Activated CD4-positive, alpha-beta memory T cell treated with anti-CD3 and anti-CD28 coated beads for 36 hours (primary cell): ENCODE results near the gene FREM1. TPM values are rescaled to one million over a fixed set of nuclear protein-coding genes. Genes with fewer than 3 reads are reported as not detected.

Experiments
- CTCF ChIA-PET: fragments of 350-600 bp; sonication (Branson Sonifier 250); formaldehyde crosslinking; loops from one replicate; lab custom pipeline; 2021; ENCODE audit warnings: antibody characterized with exemption, inconsistent platforms; lab: Charles Lee
- POLR2A ChIA-PET: fragments of 350-600 bp; sonication (Branson Sonifier 250); formaldehyde crosslinking; loops from one replicate; lab custom pipeline; 2021; ENCODE audit warnings: antibody characterized with exemption; lab: Charles Lee
- DNase-seq: peaks from one replicate; pipeline ENCODE4 v3.0.0-alpha.2; 2020
- H3K27ac Mint-ChIP-seq: one replicate; pipeline ENCODE4 v1.8.0; 2021; ENCODE audit warnings: mixed read lengths
- H3K27me3 Mint-ChIP-seq: one replicate; pipeline ENCODE4 v1.8.0; 2021; ENCODE audit warnings: mixed read lengths
- H3K36me3 Mint-ChIP-seq: one replicate; pipeline ENCODE4 v1.8.0; 2021; ENCODE audit warnings: mixed read lengths
- H3K4me1 Mint-ChIP-seq: one replicate; pipeline ENCODE4 v1.8.0; 2021; ENCODE audit warnings: low read depth, mixed read lengths
- H3K4me3 Mint-ChIP-seq: one replicate; pipeline ENCODE4 v1.8.0; 2021; ENCODE audit warnings: mild to moderate bottlenecking, mixed read lengths
- H3K9me3 Mint-ChIP-seq: one replicate; pipeline ENCODE4 v1.8.0; 2021; ENCODE audit warnings: mixed read lengths
- intact Hi-C: fragments of 100-400 bp; cut with micrococcal nuclease; formaldehyde crosslinking; loops from one replicate; pipeline ENCODE4 v1.15.1; 2023
- total RNA-seq, 2 experiments: library from RNA; stranded (reverse); gene quantifications; one replicate each; pipeline ENCODE4 v1.2.3, GENCODE V29; 2021

Gene FREM1
- total RNA-seq, 2 experiments from 2014 or later = not detected

- POLR2A ChIA-PET = no interaction called here
- Mint-ChIP-seq H3K27ac (no peak overlapping the region), H3K36me3 (no peaks in the 10 kb centered on the region), H3K27me3 (no peaks in the 10 kb centered on the region), H3K9me3 (no peaks in the 10 kb centered on the region), H3K4me3 (no peak overlapping the region), H3K4me1 (no peaks in the 10 kb centered on the region)
- CTCF ChIA-PET = no interaction called here
- intact Hi-C loops = no loop called here
- no peak for DNase-seq
Observed at GRCh38 chr9:14907696-14908095, 2.5 kb downstream of the FREM1 start.

DNA sequence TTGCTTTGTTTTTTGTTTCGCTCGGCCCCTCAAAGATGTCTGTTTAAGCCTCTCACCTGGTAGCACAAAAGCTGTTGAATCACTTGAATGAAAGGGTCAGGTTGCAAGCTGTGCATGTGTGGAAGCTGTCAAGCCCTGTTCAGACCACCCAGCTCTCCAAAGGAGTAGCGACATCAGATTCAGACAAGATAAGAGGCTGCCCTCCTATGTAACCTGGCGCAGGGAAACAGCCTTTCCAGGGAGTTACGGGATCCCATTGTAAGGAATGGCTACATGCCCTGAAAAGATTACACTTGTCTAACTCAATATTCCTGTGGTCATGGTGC is 2.9 kb downstream of the FREM1 start:
- Mint-ChIP-seq H3K27me3 (no peaks in the 10 kb centered on the region), H3K4me3 (no peak overlapping the region), H3K27ac (no peak overlapping the region), H3K4me1 (no peaks in the 10 kb centered on the region), H3K36me3 (no peaks in the 10 kb centered on the region), H3K9me3 (no peaks in the 10 kb centered on the region)
- ChIA-PET CTCF (no interaction called here), POLR2A (no interaction called here)
- DNase-seq = no peak
- intact Hi-C loops = no loop called here

DNA sequence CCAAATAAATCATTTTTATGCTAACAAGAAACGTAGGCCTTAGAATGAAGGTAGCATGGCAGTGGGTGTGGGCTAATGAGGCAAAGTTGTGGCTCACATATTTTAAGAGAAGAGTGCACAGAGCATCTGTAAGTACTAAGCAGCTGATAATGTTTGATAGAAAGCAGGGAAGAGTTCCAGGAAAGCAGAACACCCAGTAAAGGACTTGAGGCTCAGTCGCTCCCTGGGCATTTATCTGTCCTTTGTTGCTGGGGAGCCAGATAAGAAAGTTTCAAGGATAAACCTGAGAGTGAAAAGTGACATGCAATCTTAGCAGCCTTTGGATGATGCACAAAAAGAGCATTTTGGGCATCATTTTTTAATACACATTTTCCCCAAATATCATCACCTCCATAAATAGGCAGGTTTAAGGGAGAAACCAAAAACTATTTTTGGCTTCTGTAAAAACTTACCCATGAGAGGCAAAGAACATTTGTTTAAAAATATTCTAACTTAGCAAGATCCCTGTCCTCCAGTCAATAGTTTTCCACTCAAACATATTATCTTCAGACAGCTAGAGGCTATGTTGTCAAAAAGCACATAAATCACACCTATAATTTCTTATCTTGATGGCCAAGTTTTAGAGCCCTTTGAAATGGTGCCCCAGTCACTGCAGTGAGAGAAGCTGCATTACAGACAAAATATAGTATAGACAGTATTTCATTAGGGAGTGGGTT is 3.4 kb downstream of the FREM1 start:
- no peaks in the 10 kb centered on the region for H3K4me1 Mint-ChIP-seq
- CTCF ChIA-PET = no interaction called here
- POLR2A ChIA-PET = no interaction called here
- H3K36me3 Mint-ChIP-seq = no peaks in the 10 kb centered on the region
- no peak overlapping the region for H3K27ac Mint-ChIP-seq
- DNase-seq = no peak
- intact Hi-C loops = no loop called here
- H3K27me3 Mint-ChIP-seq = no peaks in the 10 kb centered on the region
- no peaks in the 10 kb centered on the region for H3K9me3 Mint-ChIP-seq
- H3K4me3 Mint-ChIP-seq = no peak overlapping the region

DNA sequence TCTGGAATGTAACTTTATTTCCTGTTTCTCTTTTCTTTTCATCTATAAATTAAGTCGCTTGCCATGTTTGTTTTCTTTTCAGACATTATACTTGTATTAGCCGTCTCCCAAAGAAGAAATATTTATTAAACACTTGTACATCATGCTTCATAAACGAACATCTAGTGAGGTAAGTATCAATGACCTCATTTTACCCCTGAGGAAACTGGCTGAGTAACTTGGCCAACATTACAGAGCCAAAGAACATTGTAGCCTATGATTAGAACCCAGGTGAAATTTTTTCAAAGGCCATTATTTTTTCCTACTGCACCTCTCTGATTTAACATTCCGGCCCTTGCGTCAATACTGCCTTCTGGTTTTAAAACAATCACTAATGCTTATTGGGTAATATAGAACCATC is 4.2 kb downstream of the FREM1 start:
- Mint-ChIP-seq H3K27ac (no peak overlapping the region), H3K4me3 (no peak overlapping the region), H3K9me3 (no peaks in the 10 kb centered on the region), H3K4me1 (no peaks in the 10 kb centered on the region), H3K36me3 (no peaks in the 10 kb centered on the region), H3K27me3 (no peaks in the 10 kb centered on the region)
- intact Hi-C loops = no loop called here
- DNase-seq = no peak
- POLR2A ChIA-PET = no interaction called here
- CTCF ChIA-PET = no interaction called here

DNA sequence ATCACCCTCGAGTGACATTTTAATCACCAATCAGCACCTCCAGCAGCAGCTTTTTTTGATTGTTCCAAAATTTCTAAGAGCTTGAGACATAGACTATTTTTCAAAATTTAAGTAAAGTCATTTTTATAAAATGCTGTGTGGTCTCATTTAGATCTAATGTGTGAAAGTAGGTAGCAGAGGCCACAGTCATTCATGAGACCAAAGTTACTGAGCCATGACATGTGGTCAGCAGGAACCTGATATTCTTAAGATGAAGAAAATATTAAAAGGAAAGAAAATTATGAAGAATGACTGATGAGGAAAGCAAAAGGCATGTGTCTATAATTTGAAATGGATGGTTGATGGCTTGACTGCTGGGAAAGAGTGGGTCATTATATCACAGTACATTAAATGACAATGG is 7.2 kb downstream of the FREM1 start:
- no peaks in the 10 kb centered on the region for H3K27me3 Mint-ChIP-seq
- H3K9me3 Mint-ChIP-seq = no peaks in the 10 kb centered on the region
- no peak overlapping the region for H3K27ac Mint-ChIP-seq
- ChIA-PET CTCF (no interaction called here), POLR2A (no interaction called here)
- no peak for DNase-seq
- no peak overlapping the region for H3K4me3 Mint-ChIP-seq
- H3K4me1 Mint-ChIP-seq = no peaks in the 10 kb centered on the region
- intact Hi-C loops = no loop called here
- no peaks in the 10 kb centered on the region for H3K36me3 Mint-ChIP-seq

DNA sequence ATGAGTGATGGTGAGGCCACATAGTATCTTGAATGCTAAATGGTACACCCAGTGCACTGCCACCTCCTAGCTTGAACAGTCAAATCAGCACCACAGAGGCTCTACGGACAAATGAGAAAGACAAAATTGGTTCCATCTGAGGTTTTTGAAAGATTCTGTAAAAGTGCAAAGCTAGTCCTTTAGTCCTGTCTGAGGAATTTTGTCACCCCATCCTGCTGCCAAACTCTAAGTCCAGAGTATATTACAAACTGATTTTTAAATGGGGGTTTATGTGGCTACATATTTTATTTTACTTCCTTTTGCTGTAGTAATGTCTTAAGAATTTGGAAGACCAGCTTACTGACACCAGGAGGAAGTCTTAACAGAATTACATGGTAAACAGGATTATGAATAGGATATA is 7.7 kb downstream of the FREM1 start:
- Mint-ChIP-seq H3K27ac (no peak overlapping the region), H3K4me3 (no peak overlapping the region), H3K36me3 (no peaks in the 10 kb centered on the region), H3K4me1 (no peaks in the 10 kb centered on the region), H3K9me3 (no peaks in the 10 kb centered on the region), H3K27me3 (no peaks in the 10 kb centered on the region)
- DNase-seq = no peak
- intact Hi-C loops = no loop called here
- CTCF ChIA-PET = no interaction called here
- POLR2A ChIA-PET = no interaction called here

DNA sequence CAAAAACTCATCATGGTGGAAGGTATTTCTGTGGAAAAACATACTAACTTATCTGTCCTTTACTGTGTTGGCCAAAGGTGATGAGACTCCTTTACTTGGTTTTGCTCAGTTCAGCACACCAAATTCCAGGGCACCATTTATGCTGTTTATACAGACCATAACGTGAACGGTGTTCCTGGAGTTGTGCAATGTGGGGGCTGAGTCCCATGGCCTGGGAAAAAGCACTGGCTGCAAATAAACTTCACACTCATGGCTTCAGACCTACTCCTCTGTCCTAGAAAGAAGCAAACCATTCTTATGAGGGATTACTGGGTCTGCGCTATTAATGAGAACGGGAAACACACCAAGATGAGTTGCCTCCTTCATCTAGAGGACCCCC is 10.4 kb downstream of the FREM1 start:
- intact Hi-C loops = no loop called here
- Mint-ChIP-seq H3K4me1 (no peaks in the 10 kb centered on the region), H3K9me3 (no peaks in the 10 kb centered on the region), H3K4me3 (no peak overlapping the region), H3K36me3 (no peaks in the 10 kb centered on the region), H3K27me3 (no peaks in the 10 kb centered on the region), H3K27ac (no peak overlapping the region)
- POLR2A ChIA-PET = no interaction called here
- DNase-seq = no peak
- CTCF ChIA-PET = no interaction called here

- no peaks in the 10 kb centered on the region for H3K27me3 Mint-ChIP-seq
- intact Hi-C loops = no loop called here
- ChIA-PET POLR2A (no interaction called here), CTCF (no interaction called here)
- H3K4me3 Mint-ChIP-seq = no peak overlapping the region
- H3K36me3 Mint-ChIP-seq = no peaks in the 10 kb centered on the region
- H3K9me3 Mint-ChIP-seq = no peaks in the 10 kb centered on the region
- no peak overlapping the region for H3K27ac Mint-ChIP-seq
- no peaks in the 10 kb centered on the region for H3K4me1 Mint-ChIP-seq
- no peak for DNase-seq
Observed at GRCh38 chr9:14899042-14899814, 11.0 kb downstream of the FREM1 start.

- POLR2A ChIA-PET = no interaction called here
- no peaks in the 10 kb centered on the region for H3K4me1 Mint-ChIP-seq
- CTCF ChIA-PET = no interaction called here
- no peaks in the 10 kb centered on the region for H3K36me3 Mint-ChIP-seq
- no peaks in the 10 kb centered on the region for H3K27me3 Mint-ChIP-seq
- no peak overlapping the region for H3K27ac Mint-ChIP-seq
- no peak overlapping the region for H3K4me3 Mint-ChIP-seq
- no peak for DNase-seq
- H3K9me3 Mint-ChIP-seq = no peaks in the 10 kb centered on the region
- intact Hi-C loops = no loop called here
Observed at GRCh38 chr9:14895806-14896205, 14.4 kb downstream of the FREM1 start.

DNA sequence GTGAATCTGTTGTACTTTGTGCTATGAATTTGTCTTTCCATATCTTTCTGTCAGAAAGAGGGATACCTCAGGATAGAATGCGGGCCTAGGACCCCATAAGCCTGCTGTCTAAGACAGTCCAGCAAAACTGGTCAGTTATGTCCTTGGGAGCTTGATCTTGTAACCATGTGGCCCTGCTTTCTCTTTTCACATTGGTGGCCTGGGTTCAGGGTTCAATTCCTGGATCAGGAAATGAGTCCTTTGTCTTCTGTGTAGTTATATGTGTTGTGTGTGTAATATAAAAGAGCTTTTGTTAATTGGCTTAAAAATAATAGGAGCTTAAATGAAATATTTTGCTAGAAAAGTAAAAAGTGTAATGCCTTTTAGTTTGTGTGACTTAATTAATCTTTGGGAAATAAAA is 16.9 kb downstream of the FREM1 start:
- CTCF ChIA-PET = no interaction called here
- no peak overlapping the region for H3K4me3 Mint-ChIP-seq
- peaks cover 2% of the 10 kb centered on the region for H3K27me3 Mint-ChIP-seq
- DNase-seq = no peak
- H3K36me3 Mint-ChIP-seq = no peaks in the 10 kb centered on the region
- H3K9me3 Mint-ChIP-seq = no peaks in the 10 kb centered on the region
- no peaks in the 10 kb centered on the region for H3K4me1 Mint-ChIP-seq
- POLR2A ChIA-PET = no interaction called here
- intact Hi-C loops = no loop called here
- H3K27ac Mint-ChIP-seq = no peak overlapping the region

- H3K9me3 Mint-ChIP-seq = no peaks in the 10 kb centered on the region
- no peaks in the 10 kb centered on the region for H3K4me1 Mint-ChIP-seq
- POLR2A ChIA-PET = no interaction called here
- H3K4me3 Mint-ChIP-seq = no peak overlapping the region
- H3K27ac Mint-ChIP-seq = no peak overlapping the region
- no peak for DNase-seq
- CTCF ChIA-PET = no interaction called here
- intact Hi-C loops = no loop called here
- no peaks in the 10 kb centered on the region for H3K36me3 Mint-ChIP-seq
- H3K27me3 Mint-ChIP-seq = peaks cover 2% of the 10 kb centered on the region
Observed at GRCh38 chr9:14891332-14891731, 18.9 kb downstream of the FREM1 start.

DNA sequence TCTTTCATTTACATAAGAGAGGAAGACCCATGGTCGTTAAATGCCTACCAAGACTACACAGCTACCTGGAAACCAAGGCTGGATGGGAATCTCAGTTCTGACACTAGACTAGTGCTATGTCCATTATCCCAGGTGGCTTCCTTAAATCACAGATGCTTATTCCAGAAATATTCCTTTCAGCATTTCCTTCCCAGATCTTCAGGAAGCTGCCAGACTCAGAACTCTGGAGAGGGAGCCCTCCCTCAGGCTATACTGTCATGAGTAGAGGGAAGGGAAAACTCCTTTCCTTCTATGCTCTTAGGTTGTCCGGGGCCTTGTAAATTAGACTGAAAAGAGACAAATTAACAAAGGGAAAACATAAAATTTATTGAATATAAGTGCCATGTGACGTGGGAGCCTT is 20.8 kb downstream of the FREM1 start:
- DNase-seq = no peak
- intact Hi-C loops = no loop called here
- no peaks in the 10 kb centered on the region for H3K9me3 Mint-ChIP-seq
- H3K4me1 Mint-ChIP-seq = no peaks in the 10 kb centered on the region
- H3K27me3 Mint-ChIP-seq = peaks cover 3% of the 10 kb centered on the region
- H3K36me3 Mint-ChIP-seq = no peaks in the 10 kb centered on the region
- H3K27ac Mint-ChIP-seq = no peak overlapping the region
- H3K4me3 Mint-ChIP-seq = no peak overlapping the region
- CTCF ChIA-PET = no interaction called here
- POLR2A ChIA-PET = no interaction called here

DNA sequence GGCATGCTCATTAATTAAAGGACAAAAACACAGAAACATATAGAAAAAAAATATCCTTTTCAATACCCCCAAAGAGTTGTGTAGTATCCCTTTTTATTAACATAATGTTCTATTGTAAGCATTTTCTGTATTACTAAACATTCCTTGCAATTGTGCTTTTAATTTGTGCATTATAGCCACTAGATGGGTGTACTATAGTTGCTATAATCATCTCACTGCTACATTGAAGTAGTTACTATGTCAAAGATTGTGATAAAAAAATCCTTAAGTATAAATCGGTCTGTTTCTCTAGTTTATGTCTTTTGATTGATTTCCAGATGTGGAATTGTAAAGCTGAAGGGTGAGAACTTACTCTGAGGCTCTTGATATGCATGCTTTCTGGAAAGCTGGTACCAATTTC is 21.4 kb downstream of the FREM1 start:
- Mint-ChIP-seq H3K4me3 (no peak overlapping the region), H3K4me1 (no peaks in the 10 kb centered on the region), H3K27me3 (peaks cover 4% of the 10 kb centered on the region), H3K9me3 (no peaks in the 10 kb centered on the region), H3K27ac (no peak overlapping the region), H3K36me3 (no peaks in the 10 kb centered on the region)
- no peak for DNase-seq
- POLR2A ChIA-PET = no interaction called here
- CTCF ChIA-PET = no interaction called here
- intact Hi-C loops = no loop called here
